ENCODE results near the gene MAPT.

MAPT gene

DNA sequence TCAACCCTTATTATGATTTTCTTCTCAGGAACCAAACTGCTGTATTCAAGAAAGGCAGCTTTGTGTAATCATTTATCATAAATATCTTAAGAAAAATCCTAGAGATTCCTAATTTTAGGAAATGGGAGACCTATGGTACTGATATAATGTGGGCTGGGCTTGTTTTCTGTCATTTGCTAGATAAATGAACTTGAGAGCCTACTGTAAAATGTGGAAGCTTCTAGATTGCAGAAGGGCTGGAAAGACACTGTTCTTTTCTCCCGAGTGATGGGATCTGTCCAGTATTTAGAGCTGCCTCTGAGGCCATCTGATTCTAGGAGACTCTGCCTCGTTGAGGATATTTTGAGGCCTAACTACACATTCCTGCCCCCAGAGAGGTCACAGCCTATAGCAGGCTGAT lies 84.8 kb downstream of the MAPT start:
- Histone ChIP-seq H3F3A (ENCODE audit: insufficient read depth, low read length) (no peaks in the 10 kb centered on the region), H3K79me2 (ENCODE audit: low read length) (no peaks in the 10 kb centered on the region), H3K9me2 (replicated peaks; ENCODE audit: insufficient read depth, low read length) (no peaks in the 10 kb centered on the region), H3K9me3 (replicated peaks; ENCODE audit: insufficient read depth, low read length) (no peaks in the 10 kb centered on the region), H3K27me3 (replicated peaks; ENCODE audit: insufficient read depth, low read length) (no peaks in the 10 kb centered on the region), H3K4me2 (ENCODE audit: low read depth, low read length) (no peak overlapping the region), H3K27ac (ENCODE audit: low read length) (no peak overlapping the region), H3K4me1 (ENCODE audit: low read length) (no peaks in the 10 kb centered on the region), H3K4me3 (ENCODE audit: low read length) (no peak overlapping the region), H3K9ac (ENCODE audit: low read length) (no peak overlapping the region), H4K20me1 (ENCODE audit: insufficient read depth, low read length) (no peaks in the 10 kb centered on the region), H3K36me3 (replicated peaks; ENCODE audit: insufficient read depth, low read length) (no peaks in the 10 kb centered on the region), H2AFZ (ENCODE audit: low read length) (no peak overlapping the region)
- DNase-seq: no peak
- TF ChIP-seq, protein P1, sequence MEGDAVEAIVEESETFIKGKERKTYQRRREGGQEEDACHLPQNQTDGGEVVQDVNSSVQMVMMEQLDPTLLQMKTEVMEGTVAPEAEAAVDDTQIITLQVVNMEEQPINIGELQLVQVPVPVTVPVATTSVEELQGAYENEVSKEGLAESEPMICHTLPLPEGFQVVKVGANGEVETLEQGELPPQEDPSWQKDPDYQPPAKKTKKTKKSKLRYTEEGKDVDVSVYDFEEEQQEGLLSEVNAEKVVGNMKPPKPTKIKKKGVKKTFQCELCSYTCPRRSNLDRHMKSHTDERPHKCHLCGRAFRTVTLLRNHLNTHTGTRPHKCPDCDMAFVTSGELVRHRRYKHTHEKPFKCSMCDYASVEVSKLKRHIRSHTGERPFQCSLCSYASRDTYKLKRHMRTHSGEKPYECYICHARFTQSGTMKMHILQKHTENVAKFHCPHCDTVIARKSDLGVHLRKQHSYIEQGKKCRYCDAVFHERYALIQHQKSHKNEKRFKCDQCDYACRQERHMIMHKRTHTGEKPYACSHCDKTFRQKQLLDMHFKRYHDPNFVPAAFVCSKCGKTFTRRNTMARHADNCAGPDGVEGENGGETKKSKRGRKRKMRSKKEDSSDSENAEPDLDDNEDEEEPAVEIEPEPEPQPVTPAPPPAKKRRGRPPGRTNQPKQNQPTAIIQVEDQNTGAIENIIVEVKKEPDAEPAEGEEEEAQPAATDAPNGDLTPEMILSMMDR (IDR thresholded peaks at IDR 0.05; ENCODE audit: low read length): no peak
- TF ChIP-seq EZH2 (optimal IDR thresholded peaks at IDR 0.05; ENCODE audit: low read depth, low read length): no peak
- TF ChIP-seq EZH2phosphoT487 (IDR thresholded peaks at IDR 0.05; ENCODE audit: low read length): no peak

DNA sequence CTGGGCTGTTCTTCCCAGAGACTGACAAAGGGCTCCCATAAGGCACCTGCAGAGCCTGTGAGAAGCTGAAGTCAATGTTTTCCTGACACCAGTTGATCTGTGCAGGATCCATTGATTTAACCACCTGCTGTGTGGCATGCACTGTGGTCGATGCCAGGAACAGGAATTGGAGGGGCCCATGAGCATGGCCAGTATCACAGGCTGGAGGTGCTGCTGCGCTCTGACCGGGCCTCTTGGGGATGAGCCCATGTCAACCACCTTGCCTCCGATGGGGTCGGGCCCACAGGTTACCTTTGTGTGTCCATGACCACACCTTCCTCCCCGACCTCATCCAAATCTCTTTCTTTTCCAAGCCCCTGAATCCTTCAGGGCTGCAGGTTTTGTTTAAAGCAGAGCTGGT lies 86.5 kb downstream of the MAPT start:
- no peaks in the 10 kb centered on the region for H3K79me2 ChIP-seq (ENCODE audit: low read length)
- no peaks in the 10 kb centered on the region for H4K20me1 ChIP-seq (ENCODE audit: insufficient read depth, low read length)
- no peaks in the 10 kb centered on the region for H3K27me3 ChIP-seq (replicated peaks; ENCODE audit: insufficient read depth, low read length)
- H3K27ac ChIP-seq (ENCODE audit: low read length): no peak overlapping the region
- H3K9ac ChIP-seq (ENCODE audit: low read length): no peak overlapping the region
- H2AFZ ChIP-seq (ENCODE audit: low read length): no peak overlapping the region
- no peak overlapping the region for H3K4me3 ChIP-seq (ENCODE audit: low read length)
- H3F3A ChIP-seq (ENCODE audit: insufficient read depth, low read length): no peaks in the 10 kb centered on the region
- H3K4me2 ChIP-seq (ENCODE audit: low read depth, low read length): no peak overlapping the region
- no peak for TF ChIP-seq EZH2phosphoT487 (IDR thresholded peaks at IDR 0.05; ENCODE audit: low read length)
- TF ChIP-seq, protein P1 (IDR thresholded peaks at IDR 0.05; ENCODE audit: low read length): no peak
- TF ChIP-seq EZH2 (optimal IDR thresholded peaks at IDR 0.05; ENCODE audit: low read depth, low read length): no peak
- no peaks in the 10 kb centered on the region for H3K9me3 ChIP-seq (replicated peaks; ENCODE audit: insufficient read depth, low read length)
- no peaks in the 10 kb centered on the region for H3K4me1 ChIP-seq (ENCODE audit: low read length)
- DNase-seq: no peak
- no peaks in the 10 kb centered on the region for H3K9me2 ChIP-seq (replicated peaks; ENCODE audit: insufficient read depth, low read length)
- no peaks in the 10 kb centered on the region for H3K36me3 ChIP-seq (replicated peaks; ENCODE audit: insufficient read depth, low read length)

DNA sequence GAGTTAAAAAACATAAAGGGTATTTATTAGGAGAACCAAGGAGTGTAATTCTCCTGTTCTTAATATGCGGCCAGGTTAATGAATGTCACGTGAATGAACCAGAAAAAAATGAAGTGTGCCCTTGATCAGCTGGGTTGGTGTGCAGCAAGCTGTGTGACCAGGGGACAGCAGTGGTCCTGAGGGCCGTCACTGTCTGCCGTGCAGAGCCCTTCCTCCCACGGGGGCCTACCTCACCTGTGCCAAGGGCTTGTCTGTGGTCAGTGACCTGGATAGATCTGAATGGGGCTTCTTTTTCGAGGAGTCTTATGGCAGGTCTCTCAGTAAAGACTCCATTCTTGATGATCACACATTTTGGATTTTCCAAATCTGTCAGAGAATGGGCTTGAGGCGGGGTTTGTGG lies 87.0 kb downstream of the MAPT start:
- Histone ChIP-seq H3K4me2 (ENCODE audit: low read depth, low read length) (no peak overlapping the region), H3K9me3 (replicated peaks; ENCODE audit: insufficient read depth, low read length) (no peaks in the 10 kb centered on the region), H3K4me3 (ENCODE audit: low read length) (no peak overlapping the region), H3K36me3 (replicated peaks; ENCODE audit: insufficient read depth, low read length) (no peaks in the 10 kb centered on the region), H4K20me1 (ENCODE audit: insufficient read depth, low read length) (no peaks in the 10 kb centered on the region), H3K4me1 (ENCODE audit: low read length) (no peaks in the 10 kb centered on the region), H2AFZ (ENCODE audit: low read length) (no peak overlapping the region), H3K9ac (ENCODE audit: low read length) (no peak overlapping the region), H3K27ac (ENCODE audit: low read length) (no peak overlapping the region), H3F3A (ENCODE audit: insufficient read depth, low read length) (no peaks in the 10 kb centered on the region), H3K27me3 (replicated peaks; ENCODE audit: insufficient read depth, low read length) (no peaks in the 10 kb centered on the region), H3K79me2 (ENCODE audit: low read length) (no peaks in the 10 kb centered on the region), H3K9me2 (replicated peaks; ENCODE audit: insufficient read depth, low read length) (no peaks in the 10 kb centered on the region)
- TF ChIP-seq EZH2 (optimal IDR thresholded peaks at IDR 0.05; ENCODE audit: low read depth, low read length) (no peak), EZH2phosphoT487 (IDR thresholded peaks at IDR 0.05; ENCODE audit: low read length) (no peak)
- TF ChIP-seq, protein P1 (IDR thresholded peaks at IDR 0.05; ENCODE audit: low read length): no peak
- no peak for DNase-seq
